Coronary artery (tissue), 2 donors: ENCODE data around the gene RSPO1.

Source experiments
- DNase-seq: peaks from one replicate; pipeline ENCODE4 v3.0.0-alpha.2; 2017; ENCODE audit warnings: low spot score
- H3K27ac ChIP-seq, 2 donors: fragments of 200-600 bp; sonication (generic); one replicate each; pipeline ENCODE4 v1.5.1; 2016 to 2019
- H3K4me3 ChIP-seq: fragments of 200-600 bp; sonication (generic); 2 replicates; pipeline ENCODE4 v1.5.1; 2016; ENCODE audit warnings: mild to moderate bottlenecking, moderate library complexity
- CTCF ChIP-seq: fragments of 200-600 bp; sonication (generic); IDR thresholded peaks from one replicate; pipeline ENCODE4 v1.5.1; 2019; ENCODE audit warnings: antibody characterized with exemption

Gene RSPO1

GRCh38 chr1:37673920-37674319 lies 39.2 kb upstream of the RSPO1 start:
- no peak overlapping the region for H3K4me3 ChIP-seq
- DNase-seq = no peak
- no peak for TF ChIP-seq CTCF
- no peak overlapping the region for H3K27ac ChIP-seq

- no peak for TF ChIP-seq CTCF
- Histone ChIP-seq H3K27ac (no peak overlapping the region), H3K4me3 (no peak overlapping the region)
- DNase-seq = no peak
Observed at GRCh38 chr1:37672136-37672870, 37.6 kb upstream of the RSPO1 start.

GRCh38 chr1:37671261-37671660 lies 36.6 kb upstream of the RSPO1 start:
- no peak for DNase-seq
- Histone ChIP-seq H3K4me3 (no peak overlapping the region), H3K27ac (no peak overlapping the region)
- TF ChIP-seq CTCF = no peak

GRCh38 chr1:37670133-37670532 lies 35.4 kb upstream of the RSPO1 start:
- no peak overlapping the region for H3K4me3 ChIP-seq
- H3K27ac ChIP-seq = no peak overlapping the region
- no peak for TF ChIP-seq CTCF
- no peak for DNase-seq

GRCh38 chr1:37667023-37667671 lies 32.5 kb upstream of the RSPO1 start:
- no peak for DNase-seq
- TF ChIP-seq CTCF = no peak
- H3K27ac ChIP-seq = no peak overlapping the region

GRCh38 chr1:37666241-37666867 lies 31.7 kb upstream of the RSPO1 start:
- Histone ChIP-seq H3K27ac (no peak overlapping the region), H3K4me3 (no peak overlapping the region)
- DNase-seq = no peak
- no peak for TF ChIP-seq CTCF

More at GRCh38 chr1:37667023-37667671, 32.5 kb upstream of the RSPO1 start:
- no peak overlapping the region for H3K4me3 ChIP-seq
